Measurements from ENCODE around the gene ZNF433.

The ZNF433 gene

DNA sequence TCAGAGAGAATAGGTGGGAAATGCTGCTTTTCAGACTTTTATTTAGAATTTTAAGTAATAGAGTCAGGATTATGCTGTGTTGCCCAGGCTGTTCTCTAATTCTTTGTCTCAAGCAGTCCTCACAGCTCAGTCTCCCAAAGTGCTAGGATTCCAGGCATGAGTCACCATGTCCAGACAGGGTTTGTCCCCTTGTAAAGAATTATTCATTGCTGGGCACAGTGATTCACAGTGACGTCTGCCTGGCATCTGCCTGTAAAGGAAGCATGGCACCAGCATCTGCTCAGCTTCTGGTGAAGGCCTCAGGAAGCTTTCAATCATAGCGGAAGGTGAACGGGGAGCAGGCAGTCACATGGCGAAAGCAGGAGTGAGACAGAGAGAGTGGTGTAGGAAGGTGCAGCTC lies 53.0 kb downstream of the ZNF433 start:
- no peaks in the 10 kb centered on the region for H3K4me1 ChIP-seq (ENCODE audit: low read length)
- no peaks in the 10 kb centered on the region for H3K9me2 ChIP-seq (replicated peaks; ENCODE audit: insufficient read depth, low read length)
- no peak overlapping the region for H3K4me3 ChIP-seq (ENCODE audit: low read length)
- no peak overlapping the region for H2AFZ ChIP-seq (ENCODE audit: low read length)
- H3K79me2 ChIP-seq (ENCODE audit: low read length), result no peaks in the 10 kb centered on the region
- no peak for DNase-seq
- H3K27me3 ChIP-seq (replicated peaks; ENCODE audit: insufficient read depth, low read length), result no peaks in the 10 kb centered on the region
- H3F3A ChIP-seq (ENCODE audit: insufficient read depth, low read length), result peaks cover under 1% of the 10 kb centered on the region
- H4K20me1 ChIP-seq (ENCODE audit: insufficient read depth, low read length), result no peaks in the 10 kb centered on the region
- no peak overlapping the region for H3K4me2 ChIP-seq (ENCODE audit: low read depth, low read length)
- TF ChIP-seq, protein P1, sequence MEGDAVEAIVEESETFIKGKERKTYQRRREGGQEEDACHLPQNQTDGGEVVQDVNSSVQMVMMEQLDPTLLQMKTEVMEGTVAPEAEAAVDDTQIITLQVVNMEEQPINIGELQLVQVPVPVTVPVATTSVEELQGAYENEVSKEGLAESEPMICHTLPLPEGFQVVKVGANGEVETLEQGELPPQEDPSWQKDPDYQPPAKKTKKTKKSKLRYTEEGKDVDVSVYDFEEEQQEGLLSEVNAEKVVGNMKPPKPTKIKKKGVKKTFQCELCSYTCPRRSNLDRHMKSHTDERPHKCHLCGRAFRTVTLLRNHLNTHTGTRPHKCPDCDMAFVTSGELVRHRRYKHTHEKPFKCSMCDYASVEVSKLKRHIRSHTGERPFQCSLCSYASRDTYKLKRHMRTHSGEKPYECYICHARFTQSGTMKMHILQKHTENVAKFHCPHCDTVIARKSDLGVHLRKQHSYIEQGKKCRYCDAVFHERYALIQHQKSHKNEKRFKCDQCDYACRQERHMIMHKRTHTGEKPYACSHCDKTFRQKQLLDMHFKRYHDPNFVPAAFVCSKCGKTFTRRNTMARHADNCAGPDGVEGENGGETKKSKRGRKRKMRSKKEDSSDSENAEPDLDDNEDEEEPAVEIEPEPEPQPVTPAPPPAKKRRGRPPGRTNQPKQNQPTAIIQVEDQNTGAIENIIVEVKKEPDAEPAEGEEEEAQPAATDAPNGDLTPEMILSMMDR (IDR thresholded peaks at IDR 0.05; ENCODE audit: low read length), result no peak
- TF ChIP-seq EZH2phosphoT487 (IDR thresholded peaks at IDR 0.05; ENCODE audit: low read length), result no peak
- no peak for TF ChIP-seq EZH2 (optimal IDR thresholded peaks at IDR 0.05; ENCODE audit: low read depth, low read length)
- H3K27ac ChIP-seq (ENCODE audit: low read length), result no peak overlapping the region
- H3K36me3 ChIP-seq (replicated peaks; ENCODE audit: insufficient read depth, low read length), result no peaks in the 10 kb centered on the region
- no peaks in the 10 kb centered on the region for H3K9me3 ChIP-seq (replicated peaks; ENCODE audit: insufficient read depth, low read length)
- no peak overlapping the region for H3K9ac ChIP-seq (ENCODE audit: low read length)

GRCh38 chr19:11979527-11979926 lies 56.0 kb downstream of the ZNF433 start:
- H3K27me3 ChIP-seq (replicated peaks; ENCODE audit: insufficient read depth, low read length), result no peaks in the 10 kb centered on the region
- H3F3A ChIP-seq (ENCODE audit: insufficient read depth, low read length), result no peaks in the 10 kb centered on the region
- H3K36me3 ChIP-seq (replicated peaks; ENCODE audit: insufficient read depth, low read length), result no peaks in the 10 kb centered on the region
- TF ChIP-seq EZH2phosphoT487 (IDR thresholded peaks at IDR 0.05; ENCODE audit: low read length), result no peak
- no peak for TF ChIP-seq EZH2 (optimal IDR thresholded peaks at IDR 0.05; ENCODE audit: low read depth, low read length)
- TF ChIP-seq, protein P1 (IDR thresholded peaks at IDR 0.05; ENCODE audit: low read length), result no peak
- H3K4me3 ChIP-seq (ENCODE audit: low read length), result no peak overlapping the region
- H3K27ac ChIP-seq (ENCODE audit: low read length), result no peak overlapping the region
- H3K79me2 ChIP-seq (ENCODE audit: low read length), result no peaks in the 10 kb centered on the region
- H2AFZ ChIP-seq (ENCODE audit: low read length), result no peak overlapping the region
- no peaks in the 10 kb centered on the region for H3K9me2 ChIP-seq (replicated peaks; ENCODE audit: insufficient read depth, low read length)
- H3K4me2 ChIP-seq (ENCODE audit: low read depth, low read length), result no peak overlapping the region
- DNase-seq, result no peak
- H3K9me3 ChIP-seq (replicated peaks; ENCODE audit: insufficient read depth, low read length), result no peaks in the 10 kb centered on the region
- H3K9ac ChIP-seq (ENCODE audit: low read length), result no peak overlapping the region
- H3K4me1 ChIP-seq (ENCODE audit: low read length), result no peaks in the 10 kb centered on the region
- no peaks in the 10 kb centered on the region for H4K20me1 ChIP-seq (ENCODE audit: insufficient read depth, low read length)

DNA sequence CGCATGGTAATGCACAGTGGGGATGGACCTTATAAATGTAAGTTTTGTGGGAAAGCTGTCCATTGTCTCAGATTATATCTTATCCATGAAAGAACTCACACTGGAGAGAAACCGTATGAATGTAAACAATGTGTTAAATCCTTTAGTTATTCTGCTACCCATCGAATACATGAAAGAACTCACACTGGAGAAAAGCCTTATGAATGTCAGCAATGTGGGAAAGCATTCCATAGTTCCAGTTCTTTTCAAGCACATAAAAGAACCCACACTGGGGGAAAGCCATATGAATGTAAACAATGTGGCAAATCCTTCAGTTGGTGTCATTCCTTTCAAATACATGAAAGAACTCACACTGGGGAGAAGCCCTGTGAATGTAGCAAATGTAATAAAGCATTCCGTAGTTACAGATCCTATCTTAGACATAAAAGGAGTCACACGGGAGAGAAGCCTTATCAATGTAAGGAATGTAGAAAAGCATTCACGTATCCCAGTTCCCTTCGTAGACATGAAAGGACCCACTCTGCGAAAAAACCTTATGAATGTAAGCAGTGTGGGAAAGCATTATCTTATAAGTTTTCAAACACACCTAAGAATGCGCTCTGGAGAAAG lies 56.9 kb downstream of the ZNF433 start:
- H3K4me2 ChIP-seq (ENCODE audit: low read depth, low read length), result no peak overlapping the region
- H3K9me3 ChIP-seq (replicated peaks; ENCODE audit: insufficient read depth, low read length), result no peaks in the 10 kb centered on the region
- no peaks in the 10 kb centered on the region for H3K9me2 ChIP-seq (replicated peaks; ENCODE audit: insufficient read depth, low read length)
- no peak overlapping the region for H3K9ac ChIP-seq (ENCODE audit: low read length)
- no peaks in the 10 kb centered on the region for H3K79me2 ChIP-seq (ENCODE audit: low read length)
- H3K36me3 ChIP-seq (replicated peaks; ENCODE audit: insufficient read depth, low read length), result no peaks in the 10 kb centered on the region
- H4K20me1 ChIP-seq (ENCODE audit: insufficient read depth, low read length), result no peaks in the 10 kb centered on the region
- no peaks in the 10 kb centered on the region for H3F3A ChIP-seq (ENCODE audit: insufficient read depth, low read length)
- H3K4me1 ChIP-seq (ENCODE audit: low read length), result no peaks in the 10 kb centered on the region
- DNase-seq, result no peak
- no peak for TF ChIP-seq EZH2phosphoT487 (IDR thresholded peaks at IDR 0.05; ENCODE audit: low read length)
- TF ChIP-seq, protein P1 (IDR thresholded peaks at IDR 0.05; ENCODE audit: low read length), result no peak
- no peak for TF ChIP-seq EZH2 (optimal IDR thresholded peaks at IDR 0.05; ENCODE audit: low read depth, low read length)
- no peak overlapping the region for H3K4me3 ChIP-seq (ENCODE audit: low read length)
- H3K27me3 ChIP-seq (replicated peaks; ENCODE audit: insufficient read depth, low read length), result no peaks in the 10 kb centered on the region
- no peak overlapping the region for H3K27ac ChIP-seq (ENCODE audit: low read length)
- H2AFZ ChIP-seq (ENCODE audit: low read length), result no peak overlapping the region

Measured in MM.1S (cell line).